Liver (tissue), 3 donors: ENCODE results near the gene OPA3.

Experiments
- EGR1 ChIP-seq, 2 donors: IDR thresholded peaks; 2 replicates each; pipeline ENCODE4 v1.6.1; 2016 to 2018; ENCODE audit warnings: antibody characterized with exemption in 2 of 2, low read depth in 2 of 2
- FOXA1 ChIP-seq: IDR thresholded peaks from 2 replicates; pipeline ENCODE4 v1.6.1; 2016; ENCODE audit warnings: antibody characterized with exemption
- NR2F2 ChIP-seq: IDR thresholded peaks from 2 replicates; pipeline ENCODE4 v1.6.1; 2016; ENCODE audit warnings: antibody characterized with exemption
- RAD21 ChIP-seq, 2 donors: IDR thresholded peaks; 2 replicates each; pipeline ENCODE4 v1.6.1; 2016; ENCODE audit warnings: antibody characterized with exemption in 2 of 2, mild to moderate bottlenecking in 2 of 2
- TAF1 ChIP-seq: conservative IDR thresholded peaks from 2 replicates; pipeline ENCODE4 v1.6.1; 2016; ENCODE audit warnings: antibody characterized with exemption, mild to moderate bottlenecking
- YY1 ChIP-seq: IDR thresholded peaks from 2 replicates; pipeline ENCODE4 v1.6.1; 2016; ENCODE audit warnings: antibody characterized with exemption, mild to moderate bottlenecking
- TF ChIP-seq, protein P1 (sequence below): fragments of 150-350 bp; IDR thresholded peaks from 2 replicates; pipeline ENCODE4 v1.5.1; 2017; ENCODE audit warnings: improper control_type of control experiment, low read depth, low read length; ENCODE audit not compliant: missing input control
- TF ChIP-seq, protein P2 (sequence below): IDR thresholded peaks from 2 replicates; pipeline ENCODE4 v1.6.1; 2016; ENCODE audit warnings: antibody characterized with exemption
- TF ChIP-seq, protein P3 (sequence below): IDR thresholded peaks from 2 replicates; pipeline ENCODE4 v1.6.1; 2016; ENCODE audit warnings: antibody characterized with exemption
- TF ChIP-seq, protein P4 (sequence below): IDR thresholded peaks from 2 replicates; pipeline ENCODE4 v1.6.1; 2016; ENCODE audit warnings: antibody characterized with exemption
- donor health status: healthy.
- donor health status: healthy.

DNA sequence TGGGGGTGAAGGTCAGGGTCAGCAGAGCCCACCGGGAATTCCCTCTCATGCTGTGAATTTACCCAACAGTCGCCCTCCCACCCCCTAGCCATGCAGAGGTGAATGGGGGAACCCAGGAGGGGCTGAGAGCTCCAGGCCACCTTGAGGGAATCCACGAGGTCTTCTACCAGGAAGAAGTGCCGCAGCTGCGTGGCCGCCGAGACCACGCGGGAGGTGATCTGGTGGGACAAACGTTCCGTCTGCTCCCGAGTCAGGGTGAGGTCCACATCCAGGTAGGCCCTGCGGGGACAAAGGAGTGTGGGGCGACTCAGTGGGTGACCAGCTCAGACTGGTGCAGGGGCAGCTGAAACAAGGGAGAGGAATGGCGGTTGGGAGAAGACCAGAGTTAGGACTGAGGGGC, 95.9 kb downstream of the OPA3 start:
- TF ChIP-seq, protein P1, sequence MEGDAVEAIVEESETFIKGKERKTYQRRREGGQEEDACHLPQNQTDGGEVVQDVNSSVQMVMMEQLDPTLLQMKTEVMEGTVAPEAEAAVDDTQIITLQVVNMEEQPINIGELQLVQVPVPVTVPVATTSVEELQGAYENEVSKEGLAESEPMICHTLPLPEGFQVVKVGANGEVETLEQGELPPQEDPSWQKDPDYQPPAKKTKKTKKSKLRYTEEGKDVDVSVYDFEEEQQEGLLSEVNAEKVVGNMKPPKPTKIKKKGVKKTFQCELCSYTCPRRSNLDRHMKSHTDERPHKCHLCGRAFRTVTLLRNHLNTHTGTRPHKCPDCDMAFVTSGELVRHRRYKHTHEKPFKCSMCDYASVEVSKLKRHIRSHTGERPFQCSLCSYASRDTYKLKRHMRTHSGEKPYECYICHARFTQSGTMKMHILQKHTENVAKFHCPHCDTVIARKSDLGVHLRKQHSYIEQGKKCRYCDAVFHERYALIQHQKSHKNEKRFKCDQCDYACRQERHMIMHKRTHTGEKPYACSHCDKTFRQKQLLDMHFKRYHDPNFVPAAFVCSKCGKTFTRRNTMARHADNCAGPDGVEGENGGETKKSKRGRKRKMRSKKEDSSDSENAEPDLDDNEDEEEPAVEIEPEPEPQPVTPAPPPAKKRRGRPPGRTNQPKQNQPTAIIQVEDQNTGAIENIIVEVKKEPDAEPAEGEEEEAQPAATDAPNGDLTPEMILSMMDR = no peak
- TF ChIP-seq, protein P2, sequence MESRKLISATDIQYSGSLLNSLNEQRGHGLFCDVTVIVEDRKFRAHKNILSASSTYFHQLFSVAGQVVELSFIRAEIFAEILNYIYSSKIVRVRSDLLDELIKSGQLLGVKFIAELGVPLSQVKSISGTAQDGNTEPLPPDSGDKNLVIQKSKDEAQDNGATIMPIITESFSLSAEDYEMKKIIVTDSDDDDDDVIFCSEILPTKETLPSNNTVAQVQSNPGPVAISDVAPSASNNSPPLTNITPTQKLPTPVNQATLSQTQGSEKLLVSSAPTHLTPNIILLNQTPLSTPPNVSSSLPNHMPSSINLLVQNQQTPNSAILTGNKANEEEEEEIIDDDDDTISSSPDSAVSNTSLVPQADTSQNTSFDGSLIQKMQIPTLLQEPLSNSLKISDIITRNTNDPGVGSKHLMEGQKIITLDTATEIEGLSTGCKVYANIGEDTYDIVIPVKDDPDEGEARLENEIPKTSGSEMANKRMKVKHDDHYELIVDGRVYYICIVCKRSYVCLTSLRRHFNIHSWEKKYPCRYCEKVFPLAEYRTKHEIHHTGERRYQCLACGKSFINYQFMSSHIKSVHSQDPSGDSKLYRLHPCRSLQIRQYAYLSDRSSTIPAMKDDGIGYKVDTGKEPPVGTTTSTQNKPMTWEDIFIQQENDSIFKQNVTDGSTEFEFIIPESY = no peak
- TF ChIP-seq NR2F2 (no peak), RAD21 (IDR thresholded peaks at IDR 0.05) (no peak), FOXA1 (no peak), EGR1 (IDR thresholded peaks at IDR 0.05; ENCODE audit: low read depth in 2 of 2) (no peak), TAF1 (no peak), YY1 (no peak)
- TF ChIP-seq, protein P3, sequence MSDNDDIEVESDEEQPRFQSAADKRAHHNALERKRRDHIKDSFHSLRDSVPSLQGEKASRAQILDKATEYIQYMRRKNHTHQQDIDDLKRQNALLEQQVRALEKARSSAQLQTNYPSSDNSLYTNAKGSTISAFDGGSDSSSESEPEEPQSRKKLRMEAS = no peak
- TF ChIP-seq, protein P4, sequence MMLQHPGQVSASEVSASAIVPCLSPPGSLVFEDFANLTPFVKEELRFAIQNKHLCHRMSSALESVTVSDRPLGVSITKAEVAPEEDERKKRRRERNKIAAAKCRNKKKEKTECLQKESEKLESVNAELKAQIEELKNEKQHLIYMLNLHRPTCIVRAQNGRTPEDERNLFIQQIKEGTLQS = no peak
